Measurements from ENCODE around the gene PTPN3.

DNA sequence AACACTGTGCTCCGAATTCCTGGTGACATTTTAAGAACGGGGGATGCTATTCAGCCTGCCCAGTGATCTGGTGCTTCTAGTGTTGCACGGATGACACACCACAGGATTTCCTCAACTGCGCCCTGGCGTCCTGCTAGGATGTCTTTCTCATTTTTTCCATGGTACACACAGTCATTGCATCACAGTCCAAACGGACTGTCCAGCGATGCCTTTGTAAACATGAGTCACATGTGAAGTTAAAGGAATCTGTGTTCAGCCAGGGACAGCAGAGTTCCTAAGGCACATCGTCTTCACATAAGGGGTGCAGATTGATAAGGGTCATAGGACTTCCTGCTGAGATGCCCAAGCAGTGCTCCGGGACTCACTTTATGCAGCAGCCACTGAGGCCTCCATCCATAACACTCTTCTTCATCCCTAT, 9.3 kb upstream of the PTPN3 start:
- TF ChIP-seq, protein P1, sequence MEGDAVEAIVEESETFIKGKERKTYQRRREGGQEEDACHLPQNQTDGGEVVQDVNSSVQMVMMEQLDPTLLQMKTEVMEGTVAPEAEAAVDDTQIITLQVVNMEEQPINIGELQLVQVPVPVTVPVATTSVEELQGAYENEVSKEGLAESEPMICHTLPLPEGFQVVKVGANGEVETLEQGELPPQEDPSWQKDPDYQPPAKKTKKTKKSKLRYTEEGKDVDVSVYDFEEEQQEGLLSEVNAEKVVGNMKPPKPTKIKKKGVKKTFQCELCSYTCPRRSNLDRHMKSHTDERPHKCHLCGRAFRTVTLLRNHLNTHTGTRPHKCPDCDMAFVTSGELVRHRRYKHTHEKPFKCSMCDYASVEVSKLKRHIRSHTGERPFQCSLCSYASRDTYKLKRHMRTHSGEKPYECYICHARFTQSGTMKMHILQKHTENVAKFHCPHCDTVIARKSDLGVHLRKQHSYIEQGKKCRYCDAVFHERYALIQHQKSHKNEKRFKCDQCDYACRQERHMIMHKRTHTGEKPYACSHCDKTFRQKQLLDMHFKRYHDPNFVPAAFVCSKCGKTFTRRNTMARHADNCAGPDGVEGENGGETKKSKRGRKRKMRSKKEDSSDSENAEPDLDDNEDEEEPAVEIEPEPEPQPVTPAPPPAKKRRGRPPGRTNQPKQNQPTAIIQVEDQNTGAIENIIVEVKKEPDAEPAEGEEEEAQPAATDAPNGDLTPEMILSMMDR (IDR thresholded peaks at IDR 0.05): no peak
- no peak for TF ChIP-seq POLR2AphosphoS5 (IDR thresholded peaks at IDR 0.05)
